Peyer's patch (tissue), 4 donors: Measurements from ENCODE around the gene ABHD13.

Experiments used
- CTCF ChIP-seq, 6 experiments: fragments of 450-650 bp in 4 of 6; fragments of 200-600 bp in 2 of 6; sonication (generic) in 1 of 6; IDR thresholded peaks; one replicate each; pipeline ENCODE4 v1.5.1; 2017 to 2019; ENCODE audit warnings: antibody characterized with exemption in 6 of 6, mild to moderate bottlenecking in 3 of 6, moderate library complexity in 1 of 6
- POLR2A ChIP-seq, 2 donors: fragments of 450-650 bp; IDR thresholded peaks; one replicate each; pipeline ENCODE4 v1.5.1; 2017; ENCODE audit warnings: antibody characterized with exemption in 2 of 2, mild to moderate bottlenecking in 2 of 2, moderate library complexity in 2 of 2

GRCh38 chr13:108193806-108194205 lies 24.4 kb upstream of the ABHD13 start:
- no peak for TF ChIP-seq CTCF (IDR thresholded peaks at IDR 0.05)
- TF ChIP-seq POLR2A (IDR thresholded peaks at IDR 0.05), result no peak
